Astrocyte of the cerebellum (primary cell): ENCODE data around the gene NTM.

Experiments used
- DNase-seq: peaks from one replicate; pipeline ENCODE4 v3.0.0-alpha.2; 2011; ENCODE audit warnings: low read depth
- H3K4me3 ChIP-seq: 2 replicates; pipeline ENCODE4 v1.5.1; 2011; ENCODE audit warnings: mild to moderate bottlenecking, low read depth, low read length, moderate library complexity
- CTCF ChIP-seq: IDR thresholded peaks from 2 replicates; pipeline ENCODE4 v1.5.1; 2012; ENCODE audit warnings: low read length, low read depth, moderate library complexity, mild to moderate bottlenecking; ENCODE audit errors: missing control alignments
- in situ Hi-C: cut with HindIII; loops from 2 replicates; pipeline ENCODE4 v1.10.0; 2017; ENCODE audit warnings: low sequenced_read_pairs

NTM gene

GRCh38 chr11:132249256-132249655 lies 878.8 kb downstream of the NTM start:
- TF ChIP-seq CTCF: no peak
- no peak for DNase-seq
- no peak overlapping the region for H3K4me3 ChIP-seq
- in situ Hi-C loops: no loop called here

- in situ Hi-C loops: no loop called here
- DNase-seq: no peak
- no peak overlapping the region for H3K4me3 ChIP-seq
- TF ChIP-seq CTCF: no peak
Measured at GRCh38 chr11:132251061-132251460, 880.6 kb downstream of the NTM start.

- no peak overlapping the region for H3K4me3 ChIP-seq
- DNase-seq: no peak
- in situ Hi-C loops: no loop called here
- TF ChIP-seq CTCF: no peak
Measured at GRCh38 chr11:132253469-132254264, 883.3 kb downstream of the NTM start.

- H3K4me3 ChIP-seq: no peak overlapping the region
- in situ Hi-C loops: no loop called here
- TF ChIP-seq CTCF: no peak
- peak; percentile 41 for DNase-seq
Measured at GRCh38 chr11:132254906-132255305, 884.5 kb downstream of the NTM start.

- H3K4me3 ChIP-seq: no peak overlapping the region
- TF ChIP-seq CTCF: no peak
- DNase-seq: no peak
- in situ Hi-C loops: no loop called here
Measured at GRCh38 chr11:132256528-132257279, 886.3 kb downstream of the NTM start.

- no peak for TF ChIP-seq CTCF
- in situ Hi-C loops: no loop called here
- no peak overlapping the region for H3K4me3 ChIP-seq
- no peak for DNase-seq
Measured at GRCh38 chr11:132257871-132258270, 887.5 kb downstream of the NTM start.
